NCI-H2107 (cell line): ENCODE results near the gene OGA.

ENCODE experiments used
- DNase-seq: peaks from one replicate; lab custom pipeline; 2025; lab: John Stamatoyannopoulos, UW

Gene OGA

GRCh38 chr10:101775273-101776160 is 42.7 kb downstream of the OGA start, which contains the start of gene FGF8:
TSS of gene FGF8 (minus strand) at chr10:101776114. CDS start at chr10:101775900, 214 bp downstream.
- no peak for DNase-seq

GRCh38 chr10:101774589-101775272 is 43.5 kb downstream of the OGA start:
- no peak for DNase-seq

DNA sequence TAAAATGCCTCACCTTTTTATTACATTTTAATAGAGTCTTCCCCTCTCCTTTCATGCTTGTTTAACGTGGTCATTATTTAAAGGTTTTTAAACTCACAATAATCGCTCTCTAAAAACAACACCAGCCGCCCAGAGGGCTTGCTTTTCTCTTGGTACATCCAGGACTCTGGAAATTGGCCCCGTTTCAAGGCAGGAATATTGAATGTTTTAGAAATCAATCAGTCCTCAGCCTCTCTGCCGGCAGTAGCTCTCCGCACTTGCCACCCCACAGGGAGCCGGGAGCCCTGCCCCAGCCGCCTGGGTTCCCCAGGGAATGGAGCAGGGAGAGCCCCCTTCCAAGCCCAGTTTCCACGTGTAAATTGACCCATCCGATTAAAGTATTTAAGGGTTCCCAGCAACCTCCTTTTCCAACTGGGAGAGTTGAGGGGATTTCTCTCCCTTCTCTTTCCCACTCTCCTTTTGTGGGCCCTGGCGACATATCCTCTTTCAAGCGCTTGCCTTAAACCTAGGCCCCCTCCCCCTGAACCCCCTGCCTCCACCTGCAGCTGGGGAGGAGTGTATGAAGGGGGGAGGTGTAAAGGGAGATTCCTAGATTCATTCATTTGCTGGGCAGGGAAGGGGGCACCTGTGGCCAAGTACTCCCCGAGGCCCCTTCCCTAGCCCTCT is 44.2 kb downstream of the OGA start:
- DNase-seq, result no peak

DNA sequence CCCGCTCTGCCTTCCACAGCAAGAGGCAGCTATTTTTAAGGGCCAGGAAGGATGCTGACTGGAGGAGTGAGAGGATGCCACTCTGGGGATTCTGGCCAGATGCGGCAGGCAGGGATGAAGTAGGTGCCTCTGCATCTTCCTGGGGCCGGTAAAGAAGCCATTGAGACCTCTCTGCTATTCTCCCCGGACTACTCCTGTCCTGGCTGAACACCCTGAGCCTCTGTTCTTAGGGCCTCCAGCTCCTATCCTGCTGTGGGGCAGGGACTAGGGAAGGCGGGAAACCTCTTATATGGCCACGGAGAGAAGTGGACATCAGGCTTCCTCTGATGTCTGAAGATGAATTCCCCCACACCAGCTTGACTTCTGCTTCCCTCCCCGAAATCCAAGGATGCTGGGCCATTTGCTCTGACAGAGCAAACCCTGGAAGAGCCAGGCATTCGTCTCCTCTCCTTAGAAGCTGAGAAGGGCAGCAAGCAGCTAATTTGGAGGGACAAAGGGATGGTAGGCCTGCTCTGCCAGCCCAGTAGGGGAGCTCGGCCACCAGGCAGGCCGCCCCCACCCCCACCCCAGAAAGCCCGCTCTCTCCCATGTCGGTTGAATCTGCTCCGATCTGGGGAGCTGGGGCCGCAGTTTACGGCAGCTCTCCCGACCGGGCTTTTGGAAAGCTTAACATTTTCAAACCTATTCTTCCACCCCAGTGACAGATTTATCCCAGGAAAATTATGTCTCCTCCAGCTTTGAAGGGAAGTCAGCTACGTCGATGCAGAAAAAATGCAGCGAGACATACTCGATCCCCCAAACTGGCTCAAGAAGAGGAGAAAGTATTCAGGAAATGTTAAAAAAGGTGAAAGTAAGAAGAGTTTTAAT is 45.1 kb downstream of the OGA start:
- DNase-seq, result no peak

DNA sequence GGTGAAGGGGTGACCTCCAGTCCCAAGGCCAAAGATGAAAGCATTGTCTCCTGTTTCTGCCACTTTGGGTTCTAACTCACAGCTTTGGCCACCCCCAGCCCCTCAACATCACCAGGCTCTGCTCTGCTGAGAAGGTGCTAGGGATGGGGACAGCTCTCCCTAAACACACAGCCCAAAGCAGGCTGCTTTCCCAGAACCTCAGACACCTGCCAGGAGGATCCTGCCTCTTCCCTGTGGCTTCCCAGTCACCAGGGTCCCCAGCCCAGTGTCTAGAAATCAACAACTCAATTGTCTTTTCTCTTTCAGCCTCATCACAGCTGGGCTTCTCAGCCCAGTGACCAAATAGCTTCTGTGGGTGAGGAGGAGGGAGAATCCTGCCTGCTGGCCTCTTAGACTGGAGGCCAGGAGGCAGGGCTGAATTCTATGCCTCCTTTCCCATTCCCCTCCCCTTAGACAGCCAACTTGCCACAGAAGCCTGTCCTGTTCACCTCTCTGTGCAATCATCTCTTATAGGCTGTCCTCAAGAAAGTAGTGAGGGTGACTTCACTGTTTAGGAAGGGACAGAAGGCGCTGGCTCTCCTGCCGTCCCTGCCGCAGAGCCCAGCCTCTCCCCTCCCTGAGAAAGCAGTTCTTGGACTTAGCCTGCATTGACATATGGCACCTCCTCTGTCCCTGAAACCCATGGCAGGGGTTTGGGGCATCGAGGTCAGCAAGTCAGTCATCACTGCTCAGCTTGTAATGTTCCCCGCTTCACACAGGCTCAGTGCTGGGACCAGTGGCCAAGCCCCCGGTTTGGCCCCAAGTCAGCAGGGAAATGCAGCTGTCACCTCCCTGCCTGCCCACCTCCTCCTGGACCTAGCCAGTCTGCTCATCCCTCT is 46.0 kb downstream of the OGA start:
- DNase-seq, result no peak

DNA sequence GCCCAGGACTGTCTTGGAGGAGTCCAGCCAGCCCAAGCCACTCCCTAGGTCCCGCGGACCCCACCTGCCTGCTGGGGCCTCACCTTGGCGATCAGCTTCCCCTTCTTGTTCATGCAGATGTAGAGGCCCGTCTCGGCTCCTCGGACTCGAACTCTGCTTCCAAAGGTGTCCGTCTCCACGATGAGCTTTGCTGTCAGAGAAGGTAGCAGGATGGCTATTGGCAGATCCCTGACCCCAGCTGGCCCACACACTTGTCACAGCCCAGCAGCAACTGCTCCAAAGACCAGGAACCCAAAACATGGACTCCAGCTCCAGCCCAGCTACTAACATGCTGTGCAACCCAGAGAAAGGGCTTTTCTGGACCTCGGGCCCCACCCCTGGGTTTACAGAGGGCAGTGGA is 46.9 kb downstream of the OGA start:
- DNase-seq, result no peak

GRCh38 chr10:101770331-101771215 is 47.7 kb downstream of the OGA start:
- DNase-seq, result no peak

- DNase-seq, result no peak
These were observed 48.6 kb downstream of the OGA start for GRCh38 chr10:101769541-101770180.

DNA sequence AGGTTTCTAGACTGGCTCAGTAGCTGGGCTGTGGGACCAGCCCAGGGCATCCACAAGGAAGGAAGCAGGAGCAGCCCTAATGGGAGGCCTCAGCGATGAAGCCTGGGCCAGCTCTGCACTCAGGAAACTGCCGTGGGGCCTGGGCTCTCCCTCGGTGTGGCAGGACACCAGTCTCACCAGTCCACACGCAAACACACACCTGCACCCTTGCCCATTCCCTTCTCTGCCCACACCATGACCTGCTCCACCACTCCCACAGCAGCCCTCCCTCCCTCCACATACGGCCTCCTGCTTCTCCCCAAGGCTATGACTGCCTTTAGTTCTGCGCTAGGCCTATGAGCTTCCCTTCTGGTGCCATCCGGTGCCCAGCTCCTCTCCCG is 49.5 kb downstream of the OGA start:
- no peak for DNase-seq

DNA sequence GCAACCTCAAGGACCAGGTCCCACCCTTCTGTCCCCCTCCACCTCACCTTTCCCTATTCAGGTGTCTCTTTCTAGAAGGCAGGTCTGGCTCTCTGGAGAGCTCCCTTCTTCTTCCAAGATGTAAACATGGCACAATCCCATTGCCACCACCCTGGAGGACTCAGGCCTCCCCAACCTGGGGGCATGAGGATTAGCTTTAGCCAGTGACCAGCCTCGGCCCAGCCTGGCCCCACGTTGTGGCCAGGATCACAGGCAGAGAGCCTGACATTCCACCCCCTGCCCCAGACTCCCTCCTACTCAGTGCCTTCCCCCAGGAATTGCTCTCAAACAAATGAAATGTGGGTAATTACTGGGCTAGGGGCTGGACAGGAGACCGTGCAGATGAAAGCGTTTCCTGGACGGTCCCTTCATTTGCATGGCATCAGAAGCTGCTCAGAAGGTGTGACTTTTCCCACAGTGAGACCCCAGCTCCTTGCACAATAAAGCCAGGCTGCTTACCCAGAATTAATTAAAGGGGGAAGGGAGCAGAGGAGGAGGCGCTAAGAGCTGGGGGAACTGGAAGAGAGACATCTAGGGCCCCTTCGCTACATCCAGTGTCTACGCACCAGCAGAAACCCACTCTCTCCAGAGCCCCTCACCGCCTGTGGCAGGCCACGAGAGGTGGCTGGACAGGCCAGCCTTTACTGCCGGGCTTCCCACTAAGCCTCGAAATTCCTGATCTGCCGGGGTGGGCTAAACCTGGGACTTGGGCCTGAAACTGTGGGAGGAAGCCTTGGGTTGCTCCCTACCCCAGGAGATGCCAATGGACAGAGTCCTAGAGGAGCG is 50.1 kb downstream of the OGA start:
- DNase-seq, result no peak

- no peak for DNase-seq
These were observed 50.7 kb downstream of the OGA start for GRCh38 chr10:101767600-101767945.

GRCh38 chr10:101766753-101767599 is 51.3 kb downstream of the OGA start:
- DNase-seq, result no peak

DNA sequence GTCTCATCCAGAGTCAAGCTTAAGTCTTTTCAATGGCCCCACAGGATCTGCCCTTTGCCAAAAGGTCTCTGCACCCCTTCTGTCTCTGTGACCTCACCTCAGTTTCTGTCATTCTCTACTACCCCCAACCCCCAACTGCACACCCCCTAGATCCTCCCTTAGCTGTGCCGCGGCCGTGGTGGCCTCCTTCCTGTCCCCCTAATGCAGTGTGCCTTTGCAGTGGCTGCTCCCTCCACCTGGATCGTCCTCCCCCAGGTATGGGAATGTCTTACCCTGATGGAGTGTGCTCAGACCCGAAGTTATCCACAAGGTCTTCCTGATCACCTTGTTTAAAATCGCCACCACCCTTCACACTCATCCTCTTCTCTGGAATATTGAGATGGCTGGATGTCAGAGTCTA is 51.9 kb downstream of the OGA start:
- no peak for DNase-seq

- DNase-seq, result no peak
These were observed 55.0 kb downstream of the OGA start for GRCh38 chr10:101763141-101763846.

GRCh38 chr10:101762736-101763135 is 55.5 kb downstream of the OGA start:
- no peak for DNase-seq

DNA sequence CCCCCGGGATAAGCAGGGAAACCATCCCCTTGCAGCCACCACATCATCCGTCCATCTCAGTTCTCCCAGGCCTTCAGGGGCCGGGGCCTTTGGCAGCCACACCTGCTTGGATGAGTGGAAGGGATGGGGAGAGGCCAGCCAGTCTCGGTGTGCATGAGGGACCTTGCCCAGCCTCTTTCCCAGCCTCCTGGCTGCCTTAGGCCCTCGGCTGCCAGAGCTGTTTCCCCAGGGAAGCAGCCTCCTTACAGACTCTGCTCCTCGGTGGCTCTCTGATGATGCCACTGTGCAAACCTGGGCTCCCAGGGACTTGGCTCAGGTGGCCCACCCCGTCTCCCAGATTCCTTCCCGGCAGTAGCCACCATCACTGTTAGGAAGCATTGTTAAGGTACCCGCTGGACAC is 57.0 kb downstream of the OGA start:
- no peak for DNase-seq

GRCh38 chr10:101760510-101760909 is 57.7 kb downstream of the OGA start:
- DNase-seq, result no peak
